Measurements from ENCODE around the gene FKBP1A.

Gene FKBP1A

DNA sequence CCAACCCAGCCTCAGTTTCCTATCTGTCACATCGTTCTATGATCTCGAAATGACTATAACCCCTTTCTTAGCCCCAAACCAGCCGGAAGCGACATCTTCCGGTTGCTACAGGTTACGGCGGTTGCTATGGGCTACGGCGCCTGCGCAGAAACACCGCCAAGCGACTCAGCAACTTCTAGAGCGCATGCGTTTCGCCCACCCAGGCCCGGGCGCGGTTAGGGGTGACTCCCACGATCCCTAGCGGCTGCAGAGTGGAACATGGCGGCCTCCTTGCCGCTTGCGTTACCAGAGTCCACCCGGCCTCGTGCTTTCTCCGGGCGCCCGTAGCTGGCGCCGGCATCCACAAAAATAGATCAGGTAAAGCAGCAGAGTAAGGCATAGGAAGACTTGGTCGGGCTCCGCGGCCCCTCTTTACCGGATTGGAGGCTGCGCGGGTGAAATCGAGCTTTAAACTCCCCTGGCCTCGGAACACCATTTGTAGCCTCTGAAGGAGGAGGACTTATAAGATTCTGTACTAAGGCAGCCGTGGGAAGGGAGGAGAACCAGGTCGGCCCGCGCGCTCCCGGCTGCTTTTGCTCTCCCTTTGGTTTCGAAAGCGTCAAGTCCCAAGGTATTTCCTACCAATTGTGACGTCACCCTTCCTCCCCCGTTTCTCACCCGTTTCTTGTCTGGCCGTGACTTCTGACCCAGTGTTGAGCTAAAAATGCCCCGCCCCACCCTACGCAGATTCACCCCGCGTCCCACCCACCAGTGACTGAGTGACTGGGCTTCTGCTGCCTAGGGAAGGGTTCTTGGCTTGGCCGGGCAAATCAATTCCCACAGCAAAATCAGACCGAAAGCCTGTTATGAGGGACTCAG, 67.5 kb downstream of the FKBP1A start:
- peak; percentile 99 for DNase-seq (ENCODE audit: low read depth)
- peak overlapping the region; percentile 75 for H3K4me3 ChIP-seq (replicated peaks; ENCODE audit: low read depth, low read length)
- no peak for TF ChIP-seq CTCF (IDR thresholded peaks at IDR 0.05; ENCODE audit: low read length, missing control alignments)

- DNase-seq (ENCODE audit: low read depth) = peak; percentile 82
- no peak for TF ChIP-seq CTCF (IDR thresholded peaks at IDR 0.05; ENCODE audit: low read length, missing control alignments)
- peak overlapping the region; percentile 75 for H3K4me3 ChIP-seq (replicated peaks; ENCODE audit: low read depth, low read length)
Observed at GRCh38 chr20:1324598-1325172, 68.2 kb downstream of the FKBP1A start.

- H3K4me3 ChIP-seq (replicated peaks; ENCODE audit: low read depth, low read length) = no peak overlapping the region
- TF ChIP-seq CTCF (IDR thresholded peaks at IDR 0.05; ENCODE audit: low read length, missing control alignments) = no peak
- no peak for DNase-seq (ENCODE audit: low read depth)
Observed at GRCh38 chr20:1323830-1324597, 68.8 kb downstream of the FKBP1A start.

DNA sequence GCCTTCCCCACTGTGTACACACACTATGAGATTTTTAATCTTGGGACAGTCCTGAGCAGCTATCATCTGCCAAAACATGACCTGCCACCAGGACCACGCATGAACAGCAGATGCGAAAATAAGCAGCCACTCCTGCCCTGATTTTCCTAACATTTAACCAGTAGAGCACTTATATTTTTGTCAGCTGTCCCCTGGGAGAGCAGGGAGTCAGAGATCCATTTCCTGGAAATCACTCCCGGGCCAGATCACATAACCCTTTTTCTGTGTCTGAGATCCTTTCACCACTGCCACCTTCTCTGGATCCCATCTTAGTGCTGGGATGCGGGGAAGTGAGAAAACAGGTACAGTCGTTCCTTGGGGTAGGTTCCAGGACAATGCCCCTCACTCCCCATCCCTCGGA, 69.6 kb downstream of the FKBP1A start:
- no peak for DNase-seq (ENCODE audit: low read depth)
- no peak for TF ChIP-seq CTCF (IDR thresholded peaks at IDR 0.05; ENCODE audit: low read length, missing control alignments)
- no peak overlapping the region for H3K4me3 ChIP-seq (replicated peaks; ENCODE audit: low read depth, low read length)

GRCh38 chr20:1322511-1323245, 70.2 kb downstream of the FKBP1A start:
- no peak for TF ChIP-seq CTCF (IDR thresholded peaks at IDR 0.05; ENCODE audit: low read length, missing control alignments)
- DNase-seq (ENCODE audit: low read depth) = peak; percentile 99
- H3K4me3 ChIP-seq (replicated peaks; ENCODE audit: low read depth, low read length) = no peak overlapping the region

DNA sequence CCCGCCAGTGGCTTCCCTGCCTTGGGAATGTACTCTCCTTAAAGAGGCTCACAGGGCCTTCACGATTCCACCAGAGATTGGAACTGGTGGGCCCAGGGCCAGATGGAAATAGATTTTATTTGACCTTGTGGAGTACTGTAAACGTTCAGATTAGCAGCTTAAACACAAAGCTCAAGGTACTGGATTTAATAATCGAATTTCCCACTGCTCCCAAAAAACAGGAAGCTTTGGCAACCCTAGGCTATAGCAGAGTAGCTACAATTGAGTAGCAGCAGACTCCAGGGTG, 71.3 kb downstream of the FKBP1A start:
- H3K4me3 ChIP-seq (replicated peaks; ENCODE audit: low read depth, low read length) = no peak overlapping the region
- no peak for TF ChIP-seq CTCF (IDR thresholded peaks at IDR 0.05; ENCODE audit: low read length, missing control alignments)
- DNase-seq (ENCODE audit: low read depth) = no peak
